ENCODE results near the gene ALX4.

ALX4 gene

DNA sequence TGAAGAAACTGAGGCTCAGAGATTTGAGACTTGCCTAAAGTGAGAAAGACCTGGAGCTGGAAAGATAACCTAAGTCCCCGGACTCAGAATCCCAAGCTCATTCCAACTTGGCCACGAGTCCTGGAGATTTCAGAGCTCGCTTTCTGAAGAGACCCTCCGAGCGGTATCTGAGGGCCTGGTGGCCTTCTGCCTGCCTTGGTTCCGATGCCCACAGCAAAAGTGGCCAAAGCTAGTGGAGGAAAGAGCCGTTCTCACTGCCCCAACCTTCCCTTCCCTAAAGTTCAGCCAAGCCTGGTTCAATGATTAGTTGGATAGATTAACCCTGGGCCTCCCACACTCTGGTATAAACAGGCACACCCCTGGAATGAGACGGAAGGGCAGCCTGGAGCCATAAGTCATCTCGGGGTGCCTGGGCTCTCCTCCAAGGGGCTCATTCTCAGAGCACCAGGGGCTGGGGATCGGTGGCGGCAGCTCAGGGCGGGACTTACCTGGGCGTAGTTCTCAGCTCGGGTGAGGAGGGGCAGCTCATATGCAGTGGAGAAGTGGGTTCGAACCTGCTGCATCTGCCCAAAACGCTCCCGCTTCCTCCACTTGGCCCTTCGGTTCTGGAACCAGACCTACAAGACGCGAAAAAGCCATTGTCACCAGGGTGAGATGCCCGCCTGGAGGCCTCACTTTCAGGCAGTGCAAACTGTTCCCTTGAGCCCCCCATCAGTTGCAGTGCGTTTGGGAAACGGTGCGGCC, 42.8 kb downstream of the ALX4 start:
- FAIRE-seq, result no peak

DNA sequence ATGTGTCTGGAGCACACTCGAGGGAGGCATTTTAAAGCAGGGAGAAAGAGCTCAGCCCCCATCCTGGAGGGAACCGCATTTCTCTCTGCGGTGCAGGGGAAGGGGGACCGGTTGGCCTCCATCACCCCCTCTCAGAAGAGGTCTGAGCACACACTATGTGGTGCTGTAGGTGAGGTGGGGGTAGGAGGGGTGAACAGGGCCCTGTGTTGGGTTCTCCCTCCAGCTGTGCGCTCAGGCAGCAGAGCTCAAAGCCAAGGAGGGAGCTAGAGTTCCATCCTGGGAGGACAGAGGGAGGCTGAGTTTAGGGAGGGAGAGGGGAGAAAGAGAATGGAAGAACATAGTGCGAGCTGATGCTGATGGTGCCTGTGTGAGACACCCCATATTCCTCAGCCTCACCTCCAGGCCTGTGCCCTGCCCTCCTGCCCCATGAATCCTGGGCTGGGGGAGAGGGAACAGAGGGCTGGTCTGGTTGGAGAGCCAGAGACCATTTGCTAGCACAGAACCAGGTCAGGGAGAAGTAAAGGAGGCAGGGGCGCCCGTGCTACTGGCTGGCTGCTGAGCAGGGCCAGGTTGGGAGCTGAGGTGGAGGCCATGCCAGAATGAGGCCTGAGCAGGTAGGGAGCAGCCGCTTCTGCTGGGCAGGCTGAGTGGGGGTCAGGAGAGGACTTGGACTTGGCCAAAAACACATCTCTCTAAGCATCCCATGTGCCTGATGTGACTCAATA, 43.7 kb downstream of the ALX4 start:
- no peak for FAIRE-seq

DNA sequence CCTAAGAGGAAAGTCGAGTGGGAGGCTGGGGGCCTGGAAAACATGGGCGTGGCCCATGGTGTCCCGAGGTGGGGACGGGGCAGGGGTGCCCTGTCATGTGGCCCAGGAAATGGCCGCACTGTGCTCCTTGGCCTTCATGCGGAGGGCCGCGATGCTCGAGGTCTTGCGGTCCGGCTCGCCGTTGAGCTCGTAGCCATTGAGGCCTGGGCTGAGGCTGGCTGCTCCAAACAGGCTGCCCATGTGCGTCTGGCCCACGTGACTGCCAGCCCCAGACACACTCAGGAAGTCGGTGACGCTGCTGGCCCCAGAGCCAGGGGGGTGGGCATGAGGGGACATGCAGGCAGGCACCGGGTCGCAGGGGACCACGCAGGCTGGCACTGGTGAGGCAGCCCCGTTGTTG, 45.2 kb downstream of the ALX4 start:
- FAIRE-seq, result no peak

DNA sequence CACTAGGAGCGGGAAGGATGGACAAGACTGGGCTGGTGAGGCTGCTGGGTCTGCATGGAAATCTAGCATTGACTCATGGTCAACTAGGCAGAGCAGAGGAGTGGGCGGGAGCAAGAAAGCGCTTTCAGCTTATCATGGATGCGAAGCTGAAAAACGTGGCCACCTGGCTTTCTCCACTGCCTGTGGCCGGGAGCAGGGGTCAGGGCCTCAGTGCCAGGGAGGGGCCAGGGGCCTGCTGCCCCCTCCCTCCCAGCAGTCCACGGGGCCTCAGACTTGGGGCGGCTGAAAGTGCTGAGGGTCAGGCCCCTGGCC, 45.5 kb downstream of the ALX4 start:
- no peak for FAIRE-seq

DNA sequence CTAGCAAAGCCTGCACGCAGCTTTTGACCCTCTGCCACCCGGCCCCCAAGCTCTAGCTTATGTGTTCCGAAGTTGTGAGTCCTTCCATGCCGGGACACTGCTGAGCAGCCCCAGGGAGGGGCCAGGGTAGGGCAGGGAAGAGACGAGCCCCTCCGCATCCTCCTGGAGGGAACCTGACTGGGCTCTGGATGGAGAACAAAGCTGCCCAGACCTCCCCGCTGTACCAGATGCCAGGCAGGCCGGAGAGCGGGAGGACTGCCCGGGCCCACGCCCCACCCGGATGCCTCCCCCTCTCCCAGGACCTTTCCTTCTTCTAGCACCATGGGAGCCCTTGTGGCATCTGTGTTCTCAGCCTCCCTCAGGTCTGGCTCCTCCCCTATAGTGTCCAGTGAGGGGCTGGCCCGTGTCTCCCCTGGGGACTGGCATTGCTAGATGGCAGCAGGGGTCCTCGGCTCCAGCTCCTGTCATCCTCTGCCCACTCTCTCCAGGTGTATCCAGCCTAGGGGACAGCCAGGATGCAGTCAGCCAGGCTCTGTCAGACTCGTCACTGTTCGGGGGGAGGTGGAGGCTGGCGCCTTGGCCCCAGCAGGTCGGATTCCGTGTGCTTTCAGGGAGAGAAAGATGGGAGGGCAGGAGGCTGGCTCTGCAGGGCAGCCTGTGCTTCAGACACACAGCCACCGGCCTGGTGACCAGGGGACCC, 46.1 kb downstream of the ALX4 start:
- FAIRE-seq, result no peak

DNA sequence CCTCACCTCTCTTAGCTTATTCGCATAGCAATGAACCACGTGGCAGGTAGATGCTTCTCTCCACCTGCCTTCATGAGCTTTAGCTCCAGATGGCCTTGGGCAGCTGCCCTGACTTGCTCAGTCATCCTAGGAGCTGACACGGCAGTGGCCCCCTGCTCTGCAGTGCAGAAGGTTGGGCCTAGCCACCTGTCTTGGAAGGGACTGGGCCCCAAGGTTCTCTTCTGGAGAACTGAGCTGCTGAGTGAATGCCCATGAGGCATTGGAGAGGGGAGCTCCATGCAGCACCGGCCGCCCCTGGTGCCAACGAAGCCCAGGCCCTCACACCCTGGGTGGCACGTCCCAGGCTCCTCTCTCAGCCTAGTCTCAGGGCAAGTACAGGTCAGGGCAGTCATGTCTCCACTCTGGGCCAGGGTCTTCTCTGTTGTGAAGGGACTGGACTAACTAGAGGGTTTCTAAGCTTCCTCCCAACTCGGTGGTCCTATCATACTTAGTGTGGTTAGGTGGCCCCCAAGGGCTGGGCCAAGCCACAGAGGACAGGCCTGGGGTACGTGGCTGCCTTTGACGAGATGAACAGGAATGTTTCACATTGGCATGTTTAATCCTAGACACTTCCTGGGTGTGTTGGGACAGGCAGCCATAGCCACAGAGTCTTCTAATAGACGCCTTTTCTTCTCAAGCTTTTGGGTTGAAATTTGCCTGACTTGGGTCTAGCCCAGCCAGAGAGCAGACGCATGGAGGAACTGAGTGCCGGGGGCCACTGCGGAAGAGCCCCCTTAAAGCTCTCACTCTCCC, 47.9 kb downstream of the ALX4 start:
- no peak for FAIRE-seq

DNA sequence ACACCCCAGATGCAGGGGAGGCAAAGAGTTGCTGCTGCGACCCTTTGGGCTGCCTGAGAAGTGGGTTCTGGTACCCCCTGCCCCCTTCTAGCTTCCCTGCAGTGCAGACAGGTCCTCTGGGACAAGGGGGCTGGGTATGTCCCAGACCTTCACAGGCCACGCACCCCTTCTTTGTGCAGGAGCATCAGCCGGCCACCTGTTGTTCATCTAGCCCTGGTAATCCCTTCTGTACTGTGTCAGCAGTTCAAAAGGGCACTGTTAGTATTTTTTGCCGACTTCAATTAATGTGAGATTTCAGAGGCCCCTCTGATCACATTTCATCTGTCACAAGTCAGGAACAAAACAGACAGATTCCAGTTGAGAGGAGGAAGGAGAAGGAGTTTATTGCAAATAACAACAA, 49.9 kb downstream of the ALX4 start:
- FAIRE-seq, result no peak

DNA sequence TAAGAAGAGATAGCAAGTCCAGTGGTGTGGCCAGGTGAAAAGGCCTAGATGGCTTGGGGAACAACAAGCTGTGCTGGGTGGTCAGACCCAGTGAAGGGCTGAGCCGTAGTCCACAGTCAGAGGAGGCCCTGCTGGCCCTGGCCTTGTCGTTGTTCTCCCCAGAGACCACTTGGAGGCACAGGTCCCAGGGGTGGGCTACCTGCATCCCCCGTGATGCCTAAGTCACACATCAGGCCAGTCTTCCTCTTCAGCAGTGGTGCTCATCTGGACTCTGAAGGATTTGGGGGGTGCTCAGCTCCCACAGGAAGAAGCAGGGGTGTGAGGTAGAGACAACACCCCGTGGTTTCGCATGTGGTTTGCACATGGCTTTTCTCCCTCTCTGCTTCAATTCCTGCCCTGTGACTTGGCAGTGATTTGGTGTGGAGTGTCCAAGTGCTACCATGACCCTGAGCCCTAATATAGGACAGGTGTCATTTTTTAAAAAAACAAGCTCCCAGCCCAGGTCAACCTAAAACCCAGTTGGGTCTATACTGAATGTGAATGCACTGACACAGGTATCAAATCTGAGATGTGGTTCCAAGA, 51.0 kb downstream of the ALX4 start:
- no peak for FAIRE-seq

DNA sequence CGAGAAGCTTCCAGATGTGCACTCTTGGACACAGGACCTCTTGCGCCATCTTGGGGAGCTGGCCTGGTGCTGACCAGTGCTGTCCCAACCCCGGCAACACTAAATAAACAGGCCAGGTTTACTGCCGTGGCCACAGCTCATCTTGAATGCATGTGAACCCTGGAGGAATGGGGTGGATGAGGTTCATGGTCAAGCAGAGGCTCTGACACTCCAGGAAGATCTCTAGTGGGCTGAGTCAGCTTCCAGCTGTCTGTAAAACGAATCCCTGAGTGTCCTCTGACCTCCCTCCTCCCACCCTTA, 51.8 kb downstream of the ALX4 start:
- no peak for FAIRE-seq

DNA sequence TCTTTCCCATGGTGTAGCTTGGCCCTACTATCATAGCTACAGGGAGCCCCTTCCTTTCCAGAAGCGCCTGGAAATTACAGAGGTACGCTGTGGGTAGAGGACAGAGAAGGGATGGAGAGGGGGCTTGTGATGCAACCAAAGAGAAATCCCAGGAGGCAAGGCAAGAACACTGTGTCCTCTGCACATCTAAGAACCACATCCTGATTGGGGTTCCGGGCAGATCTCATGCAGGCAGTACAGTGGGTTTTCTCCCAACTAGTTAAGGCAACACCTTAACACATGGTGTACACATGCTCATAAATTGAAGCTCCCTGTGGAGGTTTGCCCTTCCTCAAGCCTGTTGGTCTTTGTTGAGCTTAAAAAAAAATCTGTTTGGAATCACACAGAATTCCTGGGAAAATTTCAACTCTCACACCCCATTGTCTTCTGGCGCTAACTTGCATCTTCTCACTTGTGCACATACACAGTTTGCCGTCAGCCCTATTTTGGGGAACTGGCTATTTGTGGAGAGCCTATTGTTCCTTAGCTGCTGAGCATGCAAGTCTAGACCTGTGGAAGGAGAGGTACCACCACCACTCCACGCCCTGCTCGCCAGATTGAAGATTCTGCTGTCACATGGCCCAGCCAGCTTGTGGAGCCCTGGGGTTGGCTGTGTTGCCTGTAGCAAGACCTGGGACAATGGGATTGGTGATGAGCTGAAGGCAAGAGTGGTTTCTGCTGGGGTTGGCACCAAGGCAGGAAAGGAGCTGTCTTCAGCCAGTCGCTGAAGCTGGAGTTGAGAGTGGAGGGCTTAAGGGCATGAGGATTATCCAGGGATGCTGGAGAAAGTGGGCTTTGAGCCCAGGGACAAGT, 52.4 kb downstream of the ALX4 start:
- FAIRE-seq, result no peak

DNA sequence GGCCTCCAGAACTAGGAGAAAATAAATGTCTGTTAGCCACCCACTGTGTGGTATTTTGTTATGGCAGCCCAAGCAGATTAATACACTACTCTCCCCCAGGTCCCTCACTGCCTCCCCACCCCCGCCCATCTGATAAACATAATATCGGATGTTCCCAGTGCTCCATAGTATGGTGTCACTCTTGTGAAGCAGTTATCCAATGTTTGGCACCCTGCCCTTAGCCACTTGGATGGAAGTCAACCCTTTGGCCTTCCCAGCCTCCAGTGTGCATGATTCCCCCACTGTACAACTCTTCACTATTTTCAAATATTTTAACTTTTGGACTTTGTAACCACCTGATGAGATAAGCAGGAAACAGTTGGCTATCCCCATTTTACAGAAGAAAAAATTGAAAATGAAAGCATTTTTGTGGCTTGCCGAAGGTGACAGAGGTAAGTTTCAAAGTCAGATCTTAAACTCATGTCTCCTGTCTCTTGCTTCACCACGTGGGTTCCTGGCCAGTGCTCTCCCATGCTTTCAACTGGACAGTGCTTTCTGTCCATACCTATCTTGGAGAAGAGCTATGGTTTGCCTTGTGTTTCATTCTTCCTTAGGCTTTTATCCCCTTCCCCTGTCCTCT, 53.2 kb downstream of the ALX4 start:
- FAIRE-seq, result no peak

DNA sequence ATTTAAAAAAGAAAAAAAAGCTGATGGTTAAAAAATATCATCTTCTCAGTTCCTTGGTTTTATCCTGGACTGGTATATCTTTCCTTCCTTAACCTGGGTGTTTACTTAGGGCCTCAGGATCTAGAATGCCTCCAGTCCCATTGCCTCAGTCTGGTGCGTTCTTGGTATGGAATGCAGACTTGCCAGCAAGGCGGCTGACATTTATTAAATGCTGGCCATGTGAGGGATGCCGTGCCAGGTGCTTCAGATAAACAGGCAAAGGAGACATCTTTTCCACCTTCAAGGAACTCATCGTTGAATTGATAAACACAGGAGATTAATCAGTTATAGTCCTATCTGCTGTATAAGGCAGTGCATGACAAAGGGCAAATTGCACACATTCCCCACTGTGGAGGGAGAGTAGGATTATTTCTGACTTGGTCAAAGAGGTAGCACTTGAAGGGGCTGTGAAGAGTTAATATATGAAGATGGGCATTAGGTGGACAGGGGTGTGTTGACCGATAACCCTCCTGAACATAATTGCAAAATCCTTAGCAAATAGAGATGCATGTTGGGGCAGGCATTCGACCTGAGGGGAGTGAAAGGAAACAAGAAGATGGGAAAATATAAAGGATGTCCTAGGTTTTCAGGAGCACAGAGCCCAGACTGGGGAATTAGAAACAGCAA, 54.4 kb downstream of the ALX4 start:
- FAIRE-seq, result no peak

DNA sequence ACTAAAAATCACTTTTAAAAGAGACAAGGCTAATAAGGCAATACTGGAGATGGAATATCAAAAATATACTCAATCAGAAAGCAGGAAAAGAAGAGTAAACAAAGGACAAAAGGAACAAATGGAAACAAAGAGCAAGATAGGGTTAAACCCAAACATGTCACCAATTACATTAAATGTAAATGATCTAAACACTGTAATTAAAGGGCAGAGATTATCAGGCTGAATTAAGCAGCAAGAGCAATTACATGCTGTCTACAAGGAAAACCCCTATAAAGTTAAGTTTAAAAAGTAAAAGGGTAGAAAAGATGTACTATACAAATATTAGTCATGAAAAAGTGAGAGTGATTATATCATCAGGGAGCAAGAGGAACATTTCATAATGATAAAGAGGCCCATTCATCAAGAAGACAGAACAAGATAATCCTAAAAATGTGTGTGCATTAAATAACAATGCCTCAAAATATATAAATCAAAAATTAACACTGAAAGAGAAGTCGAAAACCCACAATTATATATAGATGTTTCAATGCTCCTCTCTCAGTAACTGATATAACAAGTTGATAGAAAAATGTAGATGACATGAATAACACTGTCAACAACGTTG, 56.8 kb downstream of the ALX4 start:
- FAIRE-seq, result no peak

DNA sequence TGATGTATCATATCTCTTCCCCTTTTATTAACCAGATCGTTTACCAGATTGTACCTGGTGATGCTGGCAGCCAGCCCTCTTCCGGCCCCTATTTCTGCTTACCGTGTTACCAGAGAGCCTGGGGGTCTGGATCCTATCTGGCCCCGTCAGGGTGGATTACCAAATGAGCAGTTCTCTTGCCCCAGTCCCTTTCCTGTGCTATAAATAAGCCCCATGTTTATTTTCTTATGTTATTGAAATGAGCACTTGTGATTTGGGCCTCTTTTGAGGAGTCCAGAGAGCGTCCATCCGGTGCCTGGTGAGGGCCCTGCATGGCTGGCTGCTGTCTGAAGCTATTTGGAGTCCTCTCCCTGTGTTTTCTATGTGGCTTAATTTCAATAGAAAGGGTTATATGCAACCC, 59.5 kb downstream of the ALX4 start:
- no peak for FAIRE-seq

DNA sequence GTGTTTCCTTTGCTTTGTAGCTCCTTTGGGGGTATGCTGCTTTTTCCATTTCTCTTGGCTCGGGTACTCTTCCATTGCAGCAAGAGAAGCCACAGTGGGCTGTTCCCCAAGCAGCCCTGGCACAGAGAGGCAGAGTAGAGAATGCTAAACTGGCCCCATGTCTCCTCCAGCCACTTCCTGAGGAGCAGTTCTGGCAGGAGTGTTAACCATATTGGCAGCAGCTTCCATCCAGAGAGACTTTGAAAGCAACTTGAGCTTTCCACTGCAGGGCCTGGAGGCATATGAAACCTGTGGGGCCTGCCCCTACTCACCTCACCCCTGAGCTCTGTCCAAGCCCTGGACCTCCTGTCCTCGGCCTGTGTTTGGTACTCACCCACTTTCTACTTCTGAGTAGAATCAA, 61.8 kb downstream of the ALX4 start:
- FAIRE-seq, result no peak

DNA sequence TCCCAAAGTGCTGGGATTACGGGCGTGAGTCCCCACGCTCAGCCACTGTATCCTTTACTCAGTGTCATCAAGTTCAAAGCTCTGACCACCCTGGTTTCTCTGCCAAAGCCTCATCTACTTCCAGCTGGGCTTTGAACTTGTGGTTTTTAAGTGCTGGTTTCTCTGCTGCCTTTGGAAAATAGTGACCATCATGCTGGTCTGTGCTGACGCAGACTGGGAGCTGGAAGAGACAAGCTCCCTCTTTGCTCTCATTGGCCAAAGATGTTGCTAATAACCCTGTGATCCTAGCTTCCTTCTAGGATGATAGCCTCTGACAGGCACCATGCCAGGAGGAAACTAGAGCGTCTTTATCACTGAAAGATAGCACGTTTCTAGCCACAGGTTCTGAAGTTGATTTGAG, 62.4 kb downstream of the ALX4 start:
- no peak for FAIRE-seq

DNA sequence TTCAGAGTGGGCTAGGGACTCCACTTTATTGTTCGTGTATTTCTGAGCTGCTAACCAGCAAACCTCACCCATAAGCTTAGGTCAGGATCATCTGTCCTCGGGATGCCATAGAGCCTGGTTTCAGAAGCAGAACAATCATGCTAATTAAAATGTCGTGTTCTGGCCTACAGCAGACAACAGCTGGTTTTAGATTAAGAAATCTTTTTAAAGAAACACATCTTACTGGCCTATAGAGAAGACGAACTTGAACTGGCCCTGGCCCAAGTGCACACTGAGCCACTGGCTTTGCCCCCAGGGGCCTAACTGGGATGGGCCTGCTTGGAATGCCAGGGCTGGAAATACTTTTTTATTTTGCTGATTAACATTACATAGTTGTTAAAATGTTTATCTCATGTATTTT, 63.2 kb downstream of the ALX4 start:
- no peak for FAIRE-seq

DNA sequence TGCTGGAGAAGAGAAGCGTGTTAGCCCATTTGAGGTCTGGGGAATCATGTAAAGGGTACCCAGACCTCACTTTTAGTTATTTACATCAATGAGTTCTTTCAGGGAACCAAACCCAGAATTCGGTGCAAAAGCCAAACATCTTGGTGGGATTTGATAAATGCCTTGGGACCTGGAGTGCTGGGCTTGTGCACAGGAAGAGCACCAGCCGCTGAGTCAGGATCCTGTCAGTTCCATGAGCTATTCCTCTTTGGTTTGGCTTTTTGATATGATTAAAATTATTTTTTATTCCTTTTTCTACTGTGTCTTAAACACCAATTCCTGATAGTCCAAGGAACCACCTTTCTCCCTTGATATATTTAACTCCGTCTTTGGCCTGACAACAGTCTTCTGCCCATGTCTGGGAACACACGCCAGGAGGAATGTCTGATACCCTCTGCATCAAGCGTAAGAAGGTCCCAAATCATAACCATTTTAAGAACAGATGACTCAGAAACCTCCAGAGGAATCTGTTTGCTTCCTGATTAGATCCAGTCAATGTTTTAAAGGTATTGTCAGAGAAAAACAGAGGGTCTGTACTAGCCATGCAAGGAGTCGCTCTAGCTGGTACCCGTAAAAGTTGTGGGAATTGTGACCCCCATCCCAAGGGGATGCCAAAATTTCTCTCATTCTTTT, 65.2 kb downstream of the ALX4 start:
- no peak for FAIRE-seq

DNA sequence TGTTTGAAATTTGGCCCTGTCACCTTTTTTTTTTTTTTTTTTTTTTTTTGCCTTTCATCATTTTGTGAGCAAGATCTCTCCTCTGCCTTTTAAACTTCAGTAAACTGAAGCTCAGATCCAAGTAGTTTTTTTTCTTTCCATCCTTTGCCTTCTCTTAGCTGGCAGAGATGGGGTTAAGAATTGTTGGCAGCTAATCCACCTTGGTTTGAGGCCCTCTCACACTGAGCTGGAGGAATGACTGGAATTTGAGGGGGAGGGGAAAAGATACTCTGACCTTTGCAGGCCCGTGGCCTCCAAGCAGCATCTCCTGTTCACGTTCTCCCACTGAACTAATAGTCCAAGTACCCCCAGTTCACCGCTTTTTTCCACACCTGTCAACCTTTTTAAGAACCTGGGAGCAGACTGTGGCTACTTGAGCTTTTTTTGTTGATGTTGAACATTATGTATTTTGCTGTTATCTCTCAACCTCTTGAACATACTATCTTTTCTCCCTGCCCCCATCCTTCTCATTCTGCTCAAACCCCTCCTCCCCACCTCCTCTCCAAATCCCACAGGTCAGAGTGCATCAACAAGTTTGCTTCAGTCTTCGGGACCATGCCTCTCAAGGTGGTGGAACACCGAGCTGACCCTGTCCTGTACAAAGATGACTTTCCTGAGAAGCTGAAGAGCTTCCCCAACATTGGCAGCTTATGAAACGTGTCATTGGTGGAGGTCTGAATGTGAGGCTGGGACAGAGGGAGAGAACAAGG, 66.2 kb downstream of the ALX4 start:
- FAIRE-seq, result no peak

DNA sequence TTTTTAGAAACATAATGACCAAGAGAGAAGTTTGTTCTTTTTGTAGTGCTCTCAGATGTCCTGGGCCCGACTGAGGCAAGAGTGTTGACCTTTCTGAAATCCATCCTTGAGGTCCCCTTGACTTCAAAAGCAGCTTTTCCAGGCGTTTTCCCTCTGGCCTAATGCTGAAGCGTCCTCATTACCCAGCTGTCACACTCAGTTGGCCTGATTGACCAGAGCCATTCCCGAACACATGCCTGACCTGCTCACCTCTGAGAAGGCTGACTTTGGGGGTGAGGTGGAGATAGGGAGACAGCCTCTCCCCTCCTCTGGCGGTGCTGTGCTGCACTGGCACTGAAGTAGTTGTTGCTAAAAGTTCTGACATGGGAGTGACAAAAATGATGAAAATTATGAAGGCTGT, 66.9 kb downstream of the ALX4 start:
- FAIRE-seq, result no peak

Measured in islet of Langerhans (tissue), 1 donor.